GM21515 (cell line): Measurements from ENCODE around the gene ZDHHC5.

Source experiments
- ATAC-seq: cut with Tn5 transposase; IDR thresholded peaks from one replicate; pipeline ENCODE4 v1.9.1; 2021; ENCODE audit not compliant: unreplicated experiment

Gene ZDHHC5

DNA sequence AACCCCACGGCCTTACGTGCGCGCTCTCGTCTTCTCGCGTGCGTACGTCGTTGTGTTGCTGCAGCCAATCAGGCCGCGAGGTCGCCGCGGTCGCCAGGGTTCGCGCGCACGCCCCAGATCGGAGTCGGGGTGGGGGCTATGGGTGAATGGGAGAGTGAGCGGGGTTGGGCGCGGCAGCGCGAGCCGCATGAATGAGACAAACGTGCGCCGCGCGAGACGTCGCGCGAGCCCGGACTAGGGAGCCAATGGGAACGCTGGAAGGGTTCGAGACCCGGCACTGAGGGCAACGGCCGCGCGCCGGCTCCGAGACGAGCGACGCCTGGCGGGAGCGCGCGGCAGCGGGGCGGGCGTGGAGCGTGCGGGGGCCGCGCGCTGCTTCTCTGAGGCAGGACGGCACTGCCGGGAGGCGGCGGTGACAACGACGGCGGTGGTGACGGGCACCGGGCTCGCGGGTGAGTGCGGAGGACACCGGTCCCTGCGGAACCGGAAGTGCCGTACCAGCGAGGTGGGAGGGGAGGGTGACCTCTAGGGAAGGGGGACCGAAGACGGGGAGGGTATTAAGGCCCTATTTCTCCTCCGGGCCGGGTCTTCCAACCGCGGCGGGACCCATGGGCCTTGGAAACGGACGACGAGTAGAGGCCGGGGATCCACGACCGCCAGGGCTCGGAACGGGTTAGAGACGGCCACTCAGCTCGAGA, at the start of gene ZDHHC5:
Gene ZDHHC5 (plus strand): TSS at position 379 of the 698 bp plus-strand sequence. CDS start 4,977 bp downstream, outside the sequence.
- peak; percentile 84 for ATAC-seq

DNA sequence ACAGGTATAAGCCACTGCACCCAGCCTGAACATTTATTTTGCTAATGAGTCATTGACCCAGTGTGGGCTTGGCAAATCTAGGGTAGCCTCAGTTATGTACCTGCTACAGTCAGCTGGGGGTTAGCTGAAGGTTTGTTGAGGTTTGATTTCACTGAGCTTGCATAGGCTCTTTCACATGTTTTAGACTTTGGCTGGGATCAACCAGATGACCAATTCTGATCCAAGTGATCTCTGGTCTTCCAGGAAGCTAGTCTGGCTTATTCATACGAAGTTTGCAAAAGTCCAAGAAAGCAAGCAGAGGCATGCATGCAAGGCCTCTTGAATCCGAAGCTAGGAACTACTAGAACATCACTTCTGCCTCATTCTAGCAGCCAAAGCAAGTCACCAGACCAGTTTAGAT, 49.5 kb upstream of the ZDHHC5 start:
- ATAC-seq, result no peak

DNA sequence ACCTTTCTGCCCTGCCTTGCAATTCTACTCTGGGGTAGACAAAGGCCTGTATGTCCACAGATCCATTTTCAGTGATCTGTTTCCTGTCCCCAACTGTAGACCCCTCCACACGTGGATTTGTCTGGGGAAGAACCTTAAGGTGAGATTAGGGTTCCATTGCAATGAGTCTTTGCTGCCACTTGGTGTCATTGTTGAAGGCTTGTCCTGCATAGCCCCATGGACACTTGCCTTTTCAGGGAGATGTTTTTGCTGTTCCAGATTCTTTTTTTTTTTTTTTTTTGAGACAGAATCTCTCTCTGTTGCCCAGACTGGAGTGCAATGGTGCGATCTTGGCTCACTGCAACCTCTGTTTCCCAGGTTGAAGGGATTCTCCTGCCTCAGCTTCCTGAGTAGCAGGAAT, 48.6 kb upstream of the ZDHHC5 start:
- no peak for ATAC-seq

GRCh38 chr11:57620467-57620866, 47.4 kb upstream of the ZDHHC5 start:
- no peak for ATAC-seq

DNA sequence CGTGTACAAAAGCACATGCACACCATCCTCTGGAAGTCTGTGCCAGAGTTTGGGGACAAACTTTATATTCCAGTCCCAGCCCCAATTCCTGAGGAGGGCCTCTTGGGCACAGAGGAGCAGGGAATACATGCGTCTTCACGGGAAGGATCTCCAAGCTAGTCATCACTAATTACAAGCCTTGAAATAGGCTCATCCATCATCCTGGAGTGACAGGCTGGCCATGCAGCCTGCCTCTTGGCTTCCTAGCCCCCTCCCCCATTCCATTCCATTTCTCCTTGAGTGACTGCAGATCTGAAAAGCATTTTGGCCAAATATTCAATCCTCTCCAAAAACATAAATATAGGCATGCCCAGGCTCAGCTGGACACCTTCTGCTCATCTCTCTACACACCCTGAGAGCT, 45.7 kb upstream of the ZDHHC5 start:
- ATAC-seq, result no peak

GRCh38 chr11:57624864-57625263, 43.0 kb upstream of the ZDHHC5 start:
- ATAC-seq, result no peak

GRCh38 chr11:57626895-57627294, 41.0 kb upstream of the ZDHHC5 start:
- no peak for ATAC-seq

DNA sequence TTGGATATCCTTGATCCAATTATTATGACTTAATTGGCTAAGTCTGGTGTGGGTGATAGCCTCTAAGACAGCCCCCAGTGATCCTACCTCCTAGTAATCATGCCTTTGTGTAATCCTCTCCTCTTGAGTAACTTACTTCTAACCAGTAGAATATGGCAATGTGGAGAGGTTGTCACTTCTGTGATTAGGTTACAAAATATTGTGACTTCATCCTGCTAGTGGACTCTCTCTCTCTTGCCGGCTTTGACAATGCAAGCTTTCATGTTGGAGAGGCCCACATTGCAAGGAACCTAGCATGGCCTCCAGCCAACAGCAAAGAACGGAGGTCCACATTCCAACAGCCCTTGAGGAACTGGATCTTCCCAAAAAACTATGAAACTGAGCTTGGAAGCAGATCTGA, 37.7 kb upstream of the ZDHHC5 start:
- ATAC-seq, result no peak

GRCh38 chr11:57632116-57632515, 35.8 kb upstream of the ZDHHC5 start:
- ATAC-seq, result no peak

GRCh38 chr11:57633394-57634070, 34.4 kb upstream of the ZDHHC5 start:
- no peak for ATAC-seq

DNA sequence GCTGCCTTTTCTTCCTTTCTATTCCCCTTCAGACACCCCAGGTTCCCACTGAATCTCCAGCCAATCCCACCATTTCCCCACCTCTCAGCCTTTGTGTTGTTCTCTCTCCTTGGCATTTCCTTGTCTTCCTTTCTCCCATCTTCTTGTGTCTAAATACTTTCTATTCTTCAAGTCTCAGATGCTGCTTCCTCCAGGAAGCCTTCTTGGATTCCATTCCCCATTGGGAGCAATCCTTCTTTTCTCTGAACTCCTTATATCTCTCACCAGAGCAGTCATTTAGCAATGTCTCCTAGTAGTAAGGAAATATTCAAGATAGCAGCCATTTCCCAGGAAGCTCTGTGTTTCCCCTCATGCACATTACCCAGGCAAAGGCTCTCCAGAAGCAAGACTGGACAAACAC, 33.6 kb upstream of the ZDHHC5 start:
- ATAC-seq, result no peak

GRCh38 chr11:57635246-57635645, 32.7 kb upstream of the ZDHHC5 start:
- no peak for ATAC-seq

DNA sequence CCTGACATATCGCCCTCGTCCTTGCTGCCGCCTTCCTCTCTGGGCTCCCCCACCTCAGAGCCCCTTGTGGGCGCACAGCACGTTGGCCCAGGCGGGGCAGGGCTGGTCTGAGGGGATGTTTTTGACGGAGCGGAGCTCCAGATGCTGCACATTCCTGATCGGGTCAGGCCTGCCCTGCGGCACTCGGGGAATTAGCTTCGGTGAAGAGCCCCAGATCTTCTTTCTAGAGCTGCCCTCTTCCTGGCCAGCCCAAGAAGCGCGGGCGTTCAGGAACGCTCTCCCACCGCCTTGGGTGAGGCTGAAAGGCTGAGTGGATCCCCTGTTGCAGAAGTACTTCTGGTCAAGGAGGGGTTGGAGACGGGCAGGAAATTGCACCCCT, 30.3 kb upstream of the ZDHHC5 start:
- no peak for ATAC-seq

- ATAC-seq, result no peak
Observed at GRCh38 chr11:57638005-57638781, 29.7 kb upstream of the ZDHHC5 start.

DNA sequence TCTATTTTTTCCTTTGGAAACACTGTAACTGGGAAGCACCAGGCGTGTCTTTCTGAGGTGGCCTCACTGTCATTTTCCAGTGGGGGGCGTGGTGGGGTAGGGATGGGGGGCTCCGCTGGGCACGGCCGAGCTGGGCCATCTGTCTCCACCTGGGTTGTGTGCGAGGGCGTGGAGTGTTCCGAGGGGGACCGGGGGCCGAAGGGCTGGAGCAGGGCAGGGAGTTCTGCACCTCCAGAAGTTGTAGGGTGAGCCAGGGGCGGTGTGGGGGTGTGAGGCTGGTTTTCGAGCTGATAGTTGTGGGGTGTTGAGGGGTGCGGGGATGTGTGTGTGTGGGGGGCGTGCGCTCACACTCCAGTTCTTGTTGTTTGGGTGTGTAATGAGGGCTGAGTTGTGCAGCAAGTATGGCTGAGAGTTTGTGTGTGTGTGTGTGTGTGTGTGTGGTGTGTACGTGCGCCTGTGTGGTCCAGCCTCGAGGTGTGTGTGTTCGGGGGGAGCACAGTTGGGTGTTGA, 29.0 kb upstream of the ZDHHC5 start:
- no peak for ATAC-seq

GRCh38 chr11:57639321-57640067, 28.4 kb upstream of the ZDHHC5 start:
- no peak for ATAC-seq

GRCh38 chr11:57640068-57640800, 27.7 kb upstream of the ZDHHC5 start:
- ATAC-seq, result no peak

DNA sequence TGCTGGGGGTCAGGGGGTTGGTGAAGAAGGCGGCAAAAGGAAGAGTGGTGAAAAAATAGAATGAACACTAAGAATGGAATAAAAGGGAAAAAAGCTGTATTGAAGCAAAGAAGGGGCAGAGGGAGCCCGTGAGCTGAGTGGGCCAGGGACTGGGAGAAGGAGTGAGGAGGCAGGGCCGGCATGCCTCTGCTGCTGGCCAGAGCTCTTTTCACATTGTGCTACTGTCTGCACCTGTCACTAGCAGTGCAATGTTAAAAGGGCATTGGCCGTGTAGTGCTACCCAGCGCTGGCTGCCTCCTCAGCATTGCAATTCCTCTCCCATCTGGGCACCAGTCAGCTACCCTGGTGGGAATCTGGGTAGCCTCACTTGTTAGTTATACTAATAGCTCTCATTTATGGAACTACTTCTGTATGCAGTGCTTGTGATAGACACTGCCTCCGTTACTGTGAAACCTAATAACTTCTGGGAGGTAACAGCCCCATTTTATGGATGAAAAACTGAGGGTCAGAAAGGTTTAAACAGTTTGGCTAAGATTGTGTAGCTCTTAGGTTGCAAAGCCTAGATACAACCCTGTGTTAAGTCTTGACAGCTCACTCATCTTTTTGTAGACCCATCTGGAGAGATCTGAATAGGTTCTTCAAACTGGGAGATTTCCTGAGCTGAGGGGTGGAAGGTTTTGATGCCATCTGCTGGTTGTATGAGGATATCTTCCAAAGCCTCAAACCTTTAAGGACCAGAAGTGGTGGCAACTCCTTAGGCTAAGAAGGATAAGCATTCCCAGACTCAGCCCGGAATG, 26.7 kb upstream of the ZDHHC5 start:
- ATAC-seq, result no peak

DNA sequence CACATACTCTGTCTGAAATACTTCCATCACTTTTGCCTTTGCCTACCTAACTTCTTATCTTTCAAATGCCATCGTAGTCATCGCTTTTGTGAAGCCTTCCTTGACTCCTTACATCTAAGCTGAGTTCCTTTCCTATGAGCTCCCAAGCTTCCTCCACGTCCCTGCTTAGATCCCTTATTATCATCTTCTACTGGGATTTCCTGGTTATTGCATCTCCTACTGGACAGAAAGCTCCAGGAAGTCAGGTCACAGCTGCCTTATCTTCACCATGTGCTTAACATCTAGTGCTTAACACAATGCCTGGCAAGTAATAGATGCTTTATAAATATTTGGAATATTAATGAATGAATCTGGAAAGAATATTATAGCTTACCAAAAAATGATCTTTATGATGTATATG, 24.1 kb upstream of the ZDHHC5 start:
- ATAC-seq, result no peak
